Measurements from ENCODE around the gene TCP1.

TCP1 gene

DNA sequence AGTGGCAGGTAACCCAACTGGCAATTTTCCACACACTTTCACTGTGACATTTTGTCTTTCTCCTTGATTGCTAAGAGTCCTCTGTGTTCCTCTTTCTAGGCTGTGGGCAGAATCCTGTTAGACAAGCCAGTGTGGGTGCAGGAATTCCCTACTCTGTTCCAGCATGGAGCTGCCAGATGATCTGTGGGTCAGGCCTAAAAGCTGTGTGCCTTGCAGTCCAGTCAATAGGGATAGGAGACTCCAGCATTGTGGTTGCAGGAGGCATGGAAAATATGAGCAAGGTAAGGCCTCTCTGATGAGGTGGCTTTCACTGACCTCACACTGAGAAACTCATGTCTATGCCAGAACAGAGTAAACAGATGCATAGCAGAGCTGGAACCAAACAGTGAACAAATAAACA is 22.5 kb downstream of the TCP1 start:
- Histone ChIP-seq H3K4me3 (no peak overlapping the region), H3K27ac (no peak overlapping the region)
- DNase-seq (ENCODE audit: low spot score): no peak
- TF ChIP-seq, protein P1, sequence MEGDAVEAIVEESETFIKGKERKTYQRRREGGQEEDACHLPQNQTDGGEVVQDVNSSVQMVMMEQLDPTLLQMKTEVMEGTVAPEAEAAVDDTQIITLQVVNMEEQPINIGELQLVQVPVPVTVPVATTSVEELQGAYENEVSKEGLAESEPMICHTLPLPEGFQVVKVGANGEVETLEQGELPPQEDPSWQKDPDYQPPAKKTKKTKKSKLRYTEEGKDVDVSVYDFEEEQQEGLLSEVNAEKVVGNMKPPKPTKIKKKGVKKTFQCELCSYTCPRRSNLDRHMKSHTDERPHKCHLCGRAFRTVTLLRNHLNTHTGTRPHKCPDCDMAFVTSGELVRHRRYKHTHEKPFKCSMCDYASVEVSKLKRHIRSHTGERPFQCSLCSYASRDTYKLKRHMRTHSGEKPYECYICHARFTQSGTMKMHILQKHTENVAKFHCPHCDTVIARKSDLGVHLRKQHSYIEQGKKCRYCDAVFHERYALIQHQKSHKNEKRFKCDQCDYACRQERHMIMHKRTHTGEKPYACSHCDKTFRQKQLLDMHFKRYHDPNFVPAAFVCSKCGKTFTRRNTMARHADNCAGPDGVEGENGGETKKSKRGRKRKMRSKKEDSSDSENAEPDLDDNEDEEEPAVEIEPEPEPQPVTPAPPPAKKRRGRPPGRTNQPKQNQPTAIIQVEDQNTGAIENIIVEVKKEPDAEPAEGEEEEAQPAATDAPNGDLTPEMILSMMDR (IDR thresholded peaks at IDR 0.05): no peak

DNA sequence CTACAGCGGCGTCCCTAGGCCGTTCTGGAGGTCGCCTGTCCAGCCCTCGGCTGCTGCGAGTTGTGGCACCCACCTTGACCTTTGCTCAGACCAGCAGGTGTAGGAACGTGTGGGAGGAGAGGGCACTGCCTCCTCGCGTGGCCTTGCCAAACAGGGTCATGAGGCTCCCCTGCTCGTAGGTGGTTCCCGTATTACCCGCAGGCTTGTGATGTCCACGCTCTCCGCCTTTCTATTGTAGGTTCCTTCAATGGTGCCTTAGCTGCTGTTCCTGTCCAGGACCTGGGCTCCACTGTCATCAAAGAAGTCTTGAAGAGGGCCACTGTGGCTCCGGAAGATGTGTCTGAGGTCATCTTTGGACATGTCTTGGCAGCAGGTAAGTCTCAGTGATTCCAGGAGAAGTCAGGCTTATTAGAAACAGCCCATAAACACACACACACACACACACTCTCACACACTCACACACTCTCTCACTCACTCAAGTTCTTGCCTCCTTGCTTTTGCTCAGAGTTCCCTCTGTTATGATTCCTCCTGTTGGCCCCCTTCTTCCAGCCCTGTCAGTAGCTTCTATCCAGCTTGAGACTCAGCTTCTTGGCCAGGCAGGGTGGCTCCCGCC is 26.6 kb downstream of the TCP1 start:
- TF ChIP-seq, protein P1 (IDR thresholded peaks at IDR 0.05): no peak
- peak overlapping the region; percentile 93 to 94 for H3K27ac ChIP-seq
- no peak for DNase-seq (ENCODE audit: low spot score)

DNA sequence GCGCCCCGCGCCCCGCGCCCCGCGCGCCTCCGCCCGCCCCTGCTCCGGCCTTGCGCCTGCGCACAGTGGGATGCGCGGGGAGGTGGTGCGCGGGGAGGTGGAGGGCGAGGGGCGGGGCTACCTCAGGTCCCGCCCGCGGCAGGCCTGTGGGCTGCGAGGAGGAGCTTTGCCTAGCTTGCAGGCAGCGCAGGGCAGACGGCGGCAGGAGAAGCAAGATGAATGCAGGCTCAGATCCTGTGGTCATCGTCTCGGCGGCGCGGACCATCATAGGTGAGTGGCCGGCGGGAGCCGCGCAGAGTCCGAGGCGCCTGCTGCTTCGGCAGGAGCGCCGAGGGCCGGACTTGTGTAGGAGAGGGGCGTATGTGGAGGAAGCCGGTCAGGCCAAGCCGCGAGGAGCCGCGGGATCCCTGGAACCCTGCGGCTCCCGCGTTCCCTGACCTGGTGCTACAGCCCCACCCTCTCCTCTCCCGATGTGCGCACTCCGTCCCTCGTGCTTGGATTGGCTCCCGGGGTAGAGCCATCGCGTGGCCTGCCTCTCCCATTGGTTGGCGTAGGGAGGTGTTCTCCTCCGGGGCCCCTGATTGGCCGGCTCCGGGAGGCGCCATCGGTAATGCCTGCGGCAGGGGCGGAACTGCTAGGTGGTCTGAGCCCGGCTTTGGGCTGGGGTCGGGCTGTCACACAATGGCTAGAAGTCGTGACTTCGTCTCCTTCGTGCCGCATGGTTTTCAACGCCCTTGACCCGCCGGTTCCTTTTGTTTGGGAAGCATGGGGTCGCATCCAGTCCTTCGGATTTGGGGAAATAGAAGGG is 27.3 kb downstream of the TCP1 start, which contains the start of gene ACAT2:
ACAT2 (plus strand) TSS at position 173 of the 808 bp plus-strand sequence; CDS start at position 216, 43 bp downstream.
- peak; percentile 98 for DNase-seq (ENCODE audit: low spot score)
- Histone ChIP-seq H3K27ac (peak within 1 kb of the TSS; percentile 93 to 94), H3K4me3 (peak within 1 kb of the TSS; percentile 74)
- TF ChIP-seq, protein P1 (IDR thresholded peaks at IDR 0.05): no peak

More for the DNA sequence above, 26.6 kb downstream of the TCP1 start:
- H3K4me3 ChIP-seq: peak overlapping the region; percentile 74

DNA sequence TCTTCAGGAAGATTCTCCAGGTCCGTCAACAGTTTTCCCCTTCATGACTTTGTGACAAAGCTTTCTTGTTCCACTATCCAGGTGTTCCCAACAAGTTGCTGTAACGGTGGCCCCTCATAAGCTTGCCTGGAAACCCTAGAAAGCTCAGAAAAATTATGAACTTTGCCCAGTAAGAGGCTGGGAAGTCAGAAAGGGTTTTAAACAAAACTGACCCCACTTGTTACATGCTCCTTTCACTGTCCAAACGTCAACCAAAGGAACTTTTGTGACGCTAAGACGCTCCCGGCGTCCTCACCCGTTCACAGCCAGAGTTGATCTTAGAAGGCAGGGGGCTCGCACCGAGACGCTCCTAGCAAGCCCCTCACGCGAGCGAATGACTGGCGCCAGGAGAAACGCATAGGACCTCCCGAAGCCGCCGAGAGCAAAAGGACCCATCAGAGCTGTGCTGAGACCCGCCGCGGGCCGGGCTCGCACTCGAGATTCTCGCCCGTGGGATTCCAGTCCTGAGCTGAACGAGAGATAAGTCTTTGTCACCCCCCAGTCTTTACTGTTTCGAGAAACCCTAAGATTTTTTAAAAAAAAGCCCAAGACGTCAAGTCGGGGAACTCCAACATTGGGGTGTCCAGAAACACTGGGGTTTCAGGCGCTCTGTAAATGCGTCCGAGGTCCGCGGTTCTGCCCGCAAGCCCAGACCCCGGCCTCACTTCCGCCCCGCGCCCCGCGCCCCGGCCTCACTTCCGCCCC is 28.1 kb downstream of the TCP1 start:
- Histone ChIP-seq H3K27ac (peak overlapping the region; percentile 93 to 94), H3K4me3 (peak overlapping the region; percentile 74)
- TF ChIP-seq, protein P1 (IDR thresholded peaks at IDR 0.05): no peak
- peak; percentile 77 for DNase-seq (ENCODE audit: low spot score)

DNA sequence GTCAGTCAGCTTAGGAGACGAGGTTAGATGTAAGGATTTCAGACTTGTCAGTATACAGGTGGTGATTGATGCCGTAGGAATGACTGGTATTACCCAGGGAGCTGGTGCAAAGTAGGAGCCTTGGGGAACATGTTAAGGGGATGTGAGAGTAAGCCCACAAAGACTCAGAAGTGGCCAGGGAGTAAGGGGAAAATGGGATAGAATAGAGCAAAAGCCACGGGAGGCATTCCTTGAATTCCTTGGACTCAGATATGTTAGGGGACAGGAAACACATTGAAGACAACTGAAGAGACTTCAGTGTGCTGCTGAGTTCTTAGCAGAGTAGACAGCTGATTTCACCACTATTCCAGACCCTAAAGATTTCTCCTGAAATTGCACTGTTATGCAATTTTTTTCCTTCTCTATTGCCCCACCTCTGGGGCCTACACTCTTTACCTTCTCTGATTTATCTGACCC is 28.8 kb downstream of the TCP1 start:
- Histone ChIP-seq H3K4me3 (no peak overlapping the region), H3K27ac (peak overlapping the region; percentile 21 to 93)
- no peak for DNase-seq (ENCODE audit: low spot score)
- TF ChIP-seq, protein P1 (IDR thresholded peaks at IDR 0.05): no peak

DNA sequence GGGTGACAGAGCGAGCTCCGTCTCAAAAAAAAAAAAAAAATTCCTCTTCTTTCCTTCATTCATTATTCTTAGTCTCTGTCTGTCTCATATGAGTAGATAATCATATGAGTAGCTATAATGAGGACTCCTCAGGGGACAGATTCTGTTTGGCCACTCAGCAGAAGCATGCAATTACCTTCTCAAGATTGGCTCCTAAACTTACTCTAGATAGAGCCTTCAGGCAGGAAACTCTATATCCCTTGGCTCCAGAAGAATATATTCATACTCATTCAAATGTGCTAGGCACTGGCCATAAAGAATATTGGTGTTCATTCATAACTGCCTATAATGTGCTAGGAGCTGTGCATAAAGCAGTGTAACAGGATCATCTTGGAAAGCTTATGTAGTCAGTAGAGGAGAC is 29.8 kb downstream of the TCP1 start:
- Histone ChIP-seq H3K4me3 (no peak overlapping the region), H3K27ac (no peak overlapping the region)
- DNase-seq (ENCODE audit: low spot score): no peak
- TF ChIP-seq, protein P1 (IDR thresholded peaks at IDR 0.05): no peak

All from coronary artery (tissue), 2 donors.